IMR-90 (cell line): Measurements from ENCODE around the gene MAPK8IP3. TPM values are rescaled to one million over a fixed set of nuclear protein-coding genes. Genes with fewer than 3 reads are reported as not detected.

Experiments
- ATAC-seq: fragments of 200-7000 bp; cut with Tn5 transposase; 2 replicates; pipeline ENCODE4 v1.9.1; 2020; ENCODE audit warnings: low read depth, mild to moderate bottlenecking, moderate library complexity
- BruUV-seq: library from RNA; stranded (reverse); fragments of 400-500 nt; replicated peaks from 2 replicates; lab custom pipeline; 2021; lab: Mats Ljungman, UMichigan
- CTCF ChIA-PET: fragments of 300-600 bp; formaldehyde crosslinking; extraction: SDS; loops from one replicate; lab custom pipeline; 2021; ENCODE audit warnings: antibody characterized with exemption; lab: Yijun Ruan, JAX
- POLR2A ChIA-PET: fragments of 300-600 bp; sonication (Branson Sonifier 250); formaldehyde crosslinking; loops from one replicate; lab custom pipeline; 2022; ENCODE audit warnings: antibody characterized with exemption; ENCODE audit not compliant: unreplicated experiment; lab: Charles Lee
- DNase-seq: peaks from one replicate; pipeline ENCODE4 v3.0.0; 2013
- H2AFZ ChIP-seq: replicated peaks from 2 replicates; pipeline ENCODE3; 2013; ENCODE audit warnings: low read length, mild to moderate bottlenecking; ENCODE audit not compliant: poor library complexity
- H2AK5ac ChIP-seq: 2 replicates; pipeline ENCODE4 v1.6.1; 2013; ENCODE audit warnings: low read depth, low read length, inconsistent platforms
- H2AK9ac ChIP-seq: replicated peaks from 2 replicates; pipeline ENCODE3; 2013; ENCODE audit warnings: mild to moderate bottlenecking, low read depth, low read length, moderate library complexity; ENCODE audit not compliant: poor library complexity
- H2BK120ac ChIP-seq: 2 replicates; pipeline ENCODE4 v1.6.1; 2013; ENCODE audit warnings: low read depth, low read length, inconsistent platforms
- H2BK15ac ChIP-seq: 3 replicates; pipeline ENCODE4 v1.6.1; 2013; ENCODE audit warnings: low read depth, low read length, inconsistent platforms
- H2BK20ac ChIP-seq: 2 replicates; pipeline ENCODE4 v1.6.1; 2013; ENCODE audit warnings: low read depth, mild to moderate bottlenecking, inconsistent platforms, low read length, moderate library complexity
- H2BK5ac ChIP-seq: 2 replicates; pipeline ENCODE4 v1.6.1; 2013; ENCODE audit warnings: mild to moderate bottlenecking, low read depth, low read length, inconsistent platforms; ENCODE audit not compliant: poor library complexity, severe bottlenecking
- H3K14ac ChIP-seq: replicated peaks from 2 replicates; pipeline ENCODE4 v1.6.1; 2013; ENCODE audit warnings: low read depth, low read length, inconsistent platforms
- H3K18ac ChIP-seq: 2 replicates; pipeline ENCODE4 v1.6.1; 2013; ENCODE audit warnings: low read depth, low read length, control low read depth
- H3K23ac ChIP-seq: 2 replicates; pipeline ENCODE4 v1.6.1; 2013; ENCODE audit warnings: low read depth, low read length, inconsistent platforms
- H3K27ac ChIP-seq: 2 replicates; pipeline ENCODE4 v1.5.1; 2013; ENCODE audit warnings: mild to moderate bottlenecking, control low read depth, low read length; ENCODE audit not compliant: insufficient read depth
- H3K27me3 ChIP-seq: 2 replicates; pipeline ENCODE4 v1.6.1; 2013; ENCODE audit warnings: low read length; ENCODE audit not compliant: control insufficient read depth, insufficient read depth
- H3K36me3 ChIP-seq: 2 replicates; pipeline ENCODE4 v1.6.1; 2013; ENCODE audit warnings: low read length, mixed read lengths; ENCODE audit not compliant: control insufficient read depth, insufficient read depth
- H3K4ac ChIP-seq: 2 replicates; pipeline ENCODE4 v1.6.1; 2013; ENCODE audit warnings: low read depth, low read length, inconsistent platforms
- H3K4me1 ChIP-seq: 2 replicates; pipeline ENCODE4 v1.6.1; 2013; ENCODE audit warnings: low read length, mixed read lengths; ENCODE audit not compliant: control insufficient read depth, insufficient read depth
- H3K4me2 ChIP-seq: 2 replicates; pipeline ENCODE4 v1.6.1; 2013; ENCODE audit warnings: low read depth, mild to moderate bottlenecking, control low read depth, low read length, moderate library complexity
- H3K4me3 ChIP-seq: 2 replicates; pipeline ENCODE4 v1.5.1; 2013; ENCODE audit warnings: low read depth, mild to moderate bottlenecking, control low read depth, low read length, moderate library complexity; ENCODE audit not compliant: insufficient read depth
- H3K56ac ChIP-seq: 2 replicates; pipeline ENCODE4 v1.6.1; 2013; ENCODE audit warnings: low read length, inconsistent platforms; ENCODE audit not compliant: insufficient read depth; ENCODE audit errors: extremely low read depth
- H3K79me1 ChIP-seq, 2 experiments: 2 replicates each; pipeline ENCODE4 v1.6.1; 2013; ENCODE audit warnings: low read length in 2 of 2, inconsistent platforms in 1 of 2, low read depth in 1 of 2
- H3K9ac ChIP-seq: 2 replicates; pipeline ENCODE4 v1.6.1; 2013; ENCODE audit warnings: low read depth, low read length, control low read depth
- H3K9me1 ChIP-seq: 2 replicates; pipeline ENCODE4 v1.6.1; 2013; ENCODE audit warnings: low read length, inconsistent platforms; ENCODE audit not compliant: insufficient read depth
- H3K9me3 ChIP-seq: 2 replicates; pipeline ENCODE4 v1.6.1; 2013; ENCODE audit warnings: low read length; ENCODE audit not compliant: control insufficient read depth, insufficient read depth
- H4K20me1 ChIP-seq: 2 replicates; pipeline ENCODE4 v1.6.1; 2013; ENCODE audit warnings: low read length, inconsistent platforms; ENCODE audit not compliant: insufficient read depth
- H4K5ac ChIP-seq: 2 replicates; pipeline ENCODE4 v1.6.1; 2013; ENCODE audit warnings: mild to moderate bottlenecking, low read depth, low read length, control low read depth
- H4K8ac ChIP-seq, 2 experiments: 2 replicates each; pipeline ENCODE4 v1.6.1; 2013; ENCODE audit warnings: low read depth in 2 of 2, low read length in 2 of 2, control low read depth in 1 of 2, inconsistent platforms in 1 of 2
- H4K91ac ChIP-seq: 2 replicates; pipeline ENCODE4 v1.6.1; 2013; ENCODE audit warnings: low read depth, low read length, inconsistent platforms; ENCODE audit not compliant: insufficient read depth
- MAFK ChIP-seq: IDR thresholded peaks from 2 replicates; pipeline ENCODE4 v1.6.1; 2012; ENCODE audit warnings: low read depth, low read length, improper control_type of control experiment
- MXI1 ChIP-seq: IDR thresholded peaks from 2 replicates; pipeline ENCODE4 v1.6.1; 2012; ENCODE audit warnings: low read depth, mild to moderate bottlenecking, low read length, moderate library complexity, borderline replicate concordance
- RCOR1 ChIP-seq: IDR thresholded peaks from 2 replicates; pipeline ENCODE4 v1.6.1; 2012; ENCODE audit warnings: mild to moderate bottlenecking, low read length, improper control_type of control experiment; ENCODE audit not compliant: insufficient replicate concordance
- SMC3 ChIP-seq: fragments of 150-350 bp; IDR thresholded peaks from 2 replicates; pipeline ENCODE4 v1.6.1; 2016; ENCODE audit warnings: low read depth, mild to moderate bottlenecking, antibody characterized with exemption, low read length, moderate library complexity
- WGBS, 2 experiments: methylation state at CpG; one replicate each; pipeline versions ENCODE4 v1.1.5 to v1.1.7; 2013; ENCODE audit warnings: missing lambda C conversion rate in 2 of 2; ENCODE audit not compliant: insufficient read length in 1 of 2; ENCODE audit errors: extremely low coverage in 2 of 2; 5-methylcytosine and 5-hydroxymethylcytosine counted together
- dilution Hi-C: fragments of 300-500 bp; cut with HindIII; formaldehyde crosslinking; loops from one replicate; pipeline ENCODE4 v1.14.3; 2018; ENCODE audit warnings: low sequenced_read_pairs; ENCODE audit not compliant: unreplicated experiment
- in situ Hi-C: fragments of 300-500 bp; cut with MboI; formaldehyde crosslinking; loops from 3 replicates; pipeline ENCODE4 v1.14.3; 2019; ENCODE audit warnings: low sequenced_read_pairs, inconsistent platforms, mixed read lengths
- intact Hi-C: fragments of 100-400 bp; cut with micrococcal nuclease; formaldehyde crosslinking; loops from 2 replicates; pipeline ENCODE4 v1.10.0; 2022
- polyA plus RNA-seq, 3 experiments: library from polyadenylated mRNA; depleted of rRNA; stranded (reverse); fragments of >200 nt; gene quantifications; 2 replicates each; pipeline ENCODE4 v1.2.3, GENCODE V29; 2012; ENCODE audit warnings: low replicate concordance in 1 of 3
- total RNA-seq: library from RNA; depleted of rRNA; stranded (reverse); fragments of >200 nt; gene quantifications from 2 replicates; pipeline ENCODE4 v1.2.3, GENCODE V29; 2012

The MAPK8IP3 gene
- total and polyA plus RNA-seq, 2 of the 4 experiments (the other 2 are of a cell fraction), result 17.0 to 69.1 TPM

DNA sequence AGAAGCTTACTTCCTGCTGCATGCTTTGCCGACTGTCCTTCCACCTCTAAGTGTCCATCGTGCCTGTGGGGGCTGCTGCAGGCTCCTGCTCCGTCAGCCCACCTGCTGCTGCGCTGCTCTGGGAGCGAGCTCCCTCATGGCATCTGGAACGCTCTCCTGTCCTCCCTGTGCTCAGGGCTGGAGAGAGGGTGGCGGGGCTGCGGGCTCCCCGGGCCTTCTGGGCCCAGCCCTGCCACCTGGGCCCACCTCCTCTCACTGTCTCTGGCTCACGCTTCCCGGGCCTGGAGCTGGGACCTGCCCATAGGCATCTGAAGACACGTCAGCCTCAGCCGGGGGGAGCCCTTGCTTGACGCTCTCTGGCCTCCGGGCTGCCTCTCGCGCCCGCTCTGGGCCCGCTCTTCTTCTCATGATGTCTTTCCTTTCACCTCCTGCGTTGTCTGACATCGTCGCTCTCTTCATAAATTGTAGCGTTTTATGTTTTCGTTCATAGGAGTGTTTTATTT, 38.4 kb downstream of the MAPK8IP3 start:
- no peak overlapping the region for H2BK5ac ChIP-seq
- no peak overlapping the region for H3K9ac ChIP-seq
- no peaks in the 10 kb centered on the region for H3K9me3 ChIP-seq
- no peak overlapping the region for H2AK5ac ChIP-seq
- 93% methylated on average over 3 of the region's 24 CpGs; no CpG with 5 or more reads in 1 of the 2 experiments for WGBS, 2 experiments
- peaks cover 26% of the 10 kb centered on the region for H4K20me1 ChIP-seq
- no peak overlapping the region for H2BK15ac ChIP-seq
- no peak overlapping the region for H4K5ac ChIP-seq
- dilution Hi-C loops, result no loop called here
- H2BK120ac ChIP-seq, result no peak overlapping the region
- no peak overlapping the region for H4K8ac ChIP-seq
- H2AFZ ChIP-seq, result no peak overlapping the region
- in situ Hi-C loops, result no loop called here
- ChIA-PET POLR2A (no interaction called here), CTCF (no interaction called here)
- H3K79me1 ChIP-seq, result peaks cover 25 to 52% of the 10 kb centered on the region in 2 experiments
- H3K4ac ChIP-seq, result no peak overlapping the region
- peaks cover 2% of the 10 kb centered on the region; the same call in 1 of the 2 replicates for H3K4me1 ChIP-seq
- H2BK20ac ChIP-seq, result no peak overlapping the region
- no peak for ATAC-seq
- no peak overlapping the region for H3K14ac ChIP-seq
- H4K91ac ChIP-seq, result no peak overlapping the region
- H3K56ac ChIP-seq, result no peak overlapping the region
- peaks cover 7% of the 10 kb centered on the region for H3K9me1 ChIP-seq
- H3K18ac ChIP-seq, result no peak overlapping the region
- intact Hi-C loops, result no loop called here
- peaks cover 58% of the 10 kb centered on the region for H3K36me3 ChIP-seq
- BruUV-seq, result no TSS peak
- DNase-seq, result no peak
- no peaks in the 10 kb centered on the region for H3K27me3 ChIP-seq
- H3K27ac ChIP-seq, result no peak overlapping the region
- no peak for TF ChIP-seq RCOR1
- no peak for TF ChIP-seq MXI1
- TF ChIP-seq SMC3, result no peak
- no peak for TF ChIP-seq MAFK
- H3K4me3 ChIP-seq, result no peak overlapping the region
- H3K4me2 ChIP-seq, result no peak overlapping the region
- no peak overlapping the region for H3K23ac ChIP-seq
- H2AK9ac ChIP-seq, result no peak overlapping the region
